Caco-2 (cell line): ENCODE measurements around the gene PHF11. TPM values are rescaled to one million over a fixed set of nuclear protein-coding genes. Genes with fewer than 3 reads are reported as not detected.
"Not testable (repeated sequence)": the region's sequence is repeated elsewhere in the genome, so short reads cannot be mapped to it uniquely, and the experiment has no call there.

ENCODE experiments used
- BruUV-seq: library from RNA; stranded (reverse); fragments of 400-500 nt; replicated peaks from 2 replicates; lab custom pipeline; 2021; lab: Mats Ljungman, UMichigan
- CTCF ChIA-PET: fragments of 300-600 bp; sonication (Branson Sonifier 250); formaldehyde crosslinking; loops from one replicate; lab custom pipeline; 2022; ENCODE audit warnings: antibody characterized with exemption; lab: Charles Lee
- POLR2A ChIA-PET: fragments of 300-600 bp; sonication (Branson Sonifier 250); formaldehyde crosslinking; loops from one replicate; lab custom pipeline; 2022; ENCODE audit warnings: antibody characterized with exemption; lab: Charles Lee
- DNase-seq, 2 experiments: peaks; one replicate each; pipeline versions ENCODE4 v3.0.0 to v3.0.0-alpha.2; 2020 to 2022
- H3K27me3 ChIP-seq: replicated peaks from 2 replicates; pipeline ENCODE4 v1.6.0; 2011; ENCODE audit warnings: low read length; ENCODE audit not compliant: control insufficient read depth, insufficient read depth
- H3K36me3 ChIP-seq: 2 replicates; pipeline ENCODE4 v1.5.1; 2011; ENCODE audit warnings: low read length; ENCODE audit not compliant: control insufficient read depth, insufficient read depth
- H3K4me1 ChIP-seq: fragments of 250-450 bp; sonication (Bioruptor Pico); 2 replicates; pipeline ENCODE4 v1.5.1; 2020; ENCODE audit warnings: mild to moderate bottlenecking
- H3K4me3 ChIP-seq: 2 replicates; pipeline ENCODE4 v1.5.1; 2011; ENCODE audit warnings: low read depth, mild to moderate bottlenecking, control low read depth, low read length
- H3K9me3 ChIP-seq: fragments of 250-450 bp; sonication (Bioruptor Pico); 2 replicates; pipeline ENCODE4 v1.5.1; 2020; ENCODE audit warnings: mild to moderate bottlenecking, moderate library complexity
- H3K27ac Mint-ChIP-seq: one replicate; pipeline ENCODE4 v1.8.0; 2022; ENCODE audit warnings: mixed read lengths; ENCODE audit not compliant: unreplicated experiment
- H3K27me3 Mint-ChIP-seq: one replicate; pipeline ENCODE4 v1.8.0; 2022; ENCODE audit warnings: mixed read lengths; ENCODE audit not compliant: insufficient read depth, unreplicated experiment
- H3K36me3 Mint-ChIP-seq: one replicate; pipeline ENCODE4 v1.8.0; 2022; ENCODE audit warnings: mild to moderate bottlenecking, mixed read lengths; ENCODE audit not compliant: insufficient read depth, unreplicated experiment
- H3K4me1 Mint-ChIP-seq: one replicate; pipeline ENCODE4 v1.8.0; 2022; ENCODE audit warnings: low read depth, mixed read lengths; ENCODE audit not compliant: unreplicated experiment
- H3K4me3 Mint-ChIP-seq: one replicate; pipeline ENCODE4 v1.8.0; 2022; ENCODE audit warnings: mild to moderate bottlenecking, moderate library complexity, mixed read lengths; ENCODE audit not compliant: unreplicated experiment
- H3K9me3 Mint-ChIP-seq: one replicate; pipeline ENCODE4 v1.8.0; 2022; ENCODE audit warnings: mixed read lengths; ENCODE audit not compliant: unreplicated experiment
- intact Hi-C: fragments of 100-400 bp; cut with micrococcal nuclease; formaldehyde crosslinking; loops from one replicate; pipeline ENCODE4 v1.10.0; 2022; ENCODE audit not compliant: unreplicated experiment
- total RNA-seq: library from RNA; stranded (reverse); gene quantifications from 2 replicates; pipeline ENCODE4 v1.2.3, GENCODE V29; 2022
- TF ChIP-seq, protein P1 (sequence below), 2 experiments: fragments of 200-600 bp in 1 of 2; IDR thresholded peaks; 1 replicate in 1 of 2; 2 replicates in 1 of 2; pipeline versions ENCODE4 v1.5.1 to v1.8.0; 2011 to 2022; ENCODE audit warnings: antibody characterized with exemption in 1 of 2, control low read depth in 1 of 2, inconsistent platforms in 1 of 2, low read depth in 1 of 2, low read length in 1 of 2, mild to moderate bottlenecking in 1 of 2, moderate library complexity in 1 of 2; ENCODE audit not compliant: insufficient read depth in 1 of 2, severe bottlenecking in 1 of 2, unreplicated experiment in 1 of 2

The PHF11 gene
- total RNA-seq, 1 experiment from 2014 or later: 1.8 TPM

DNA sequence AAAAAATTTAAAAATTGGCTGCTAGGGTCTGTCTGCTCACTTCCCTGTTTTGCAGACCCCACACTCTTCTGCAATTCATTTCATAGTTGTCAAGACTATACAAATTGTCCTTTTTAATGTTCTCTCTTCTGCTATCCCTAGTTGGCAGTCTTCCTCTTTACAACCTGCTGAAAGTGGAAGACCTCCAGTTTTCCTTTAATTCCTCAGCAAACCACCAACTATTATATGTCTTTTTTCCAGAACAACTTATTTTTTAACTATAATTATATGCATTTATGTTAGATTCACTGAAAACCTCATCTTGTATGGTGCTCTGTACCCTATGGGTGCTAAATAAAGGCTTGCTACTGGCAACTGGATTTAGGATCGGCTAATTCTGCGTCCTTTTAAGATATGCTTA lies 1.1 kb upstream of the PHF11 start:
- POLR2A ChIA-PET: interaction anchor here (0.7 kb wide), 1 partner anchor 17 kb away, joined by 3 read pairs; no protein-coding TSS in a partner anchor
- BruUV-seq: no TSS peak
- intact Hi-C loops: no loop called here

DNA sequence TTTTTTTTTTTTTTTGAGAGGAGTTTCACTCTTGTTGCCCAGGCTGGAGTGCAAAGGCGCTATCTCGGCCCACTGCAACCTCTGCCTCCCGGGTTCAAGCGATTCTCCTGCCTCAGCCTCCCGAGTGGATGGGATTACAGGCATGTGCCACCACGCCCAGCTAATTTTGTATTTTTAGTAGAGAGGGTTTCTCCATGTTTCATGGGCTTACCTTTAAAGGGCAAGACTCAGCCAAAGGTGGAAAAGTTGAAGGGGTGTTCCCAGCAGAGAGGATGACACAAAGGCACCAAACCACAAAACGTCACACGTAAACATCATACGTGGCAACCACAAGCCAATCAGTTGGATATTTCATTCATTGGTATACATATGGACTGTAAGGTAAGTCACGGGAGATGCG lies 1.1 kb downstream of the PHF11 start:
- H3K27ac Mint-ChIP-seq, CTCF ChIA-PET, BruUV-seq: not testable (repeated sequence)

More for the DNA sequence above, 1.1 kb upstream of the PHF11 start:
- H3K36me3 Mint-ChIP-seq: no peaks in the 10 kb centered on the region
- TF ChIP-seq, protein P1, sequence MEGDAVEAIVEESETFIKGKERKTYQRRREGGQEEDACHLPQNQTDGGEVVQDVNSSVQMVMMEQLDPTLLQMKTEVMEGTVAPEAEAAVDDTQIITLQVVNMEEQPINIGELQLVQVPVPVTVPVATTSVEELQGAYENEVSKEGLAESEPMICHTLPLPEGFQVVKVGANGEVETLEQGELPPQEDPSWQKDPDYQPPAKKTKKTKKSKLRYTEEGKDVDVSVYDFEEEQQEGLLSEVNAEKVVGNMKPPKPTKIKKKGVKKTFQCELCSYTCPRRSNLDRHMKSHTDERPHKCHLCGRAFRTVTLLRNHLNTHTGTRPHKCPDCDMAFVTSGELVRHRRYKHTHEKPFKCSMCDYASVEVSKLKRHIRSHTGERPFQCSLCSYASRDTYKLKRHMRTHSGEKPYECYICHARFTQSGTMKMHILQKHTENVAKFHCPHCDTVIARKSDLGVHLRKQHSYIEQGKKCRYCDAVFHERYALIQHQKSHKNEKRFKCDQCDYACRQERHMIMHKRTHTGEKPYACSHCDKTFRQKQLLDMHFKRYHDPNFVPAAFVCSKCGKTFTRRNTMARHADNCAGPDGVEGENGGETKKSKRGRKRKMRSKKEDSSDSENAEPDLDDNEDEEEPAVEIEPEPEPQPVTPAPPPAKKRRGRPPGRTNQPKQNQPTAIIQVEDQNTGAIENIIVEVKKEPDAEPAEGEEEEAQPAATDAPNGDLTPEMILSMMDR (IDR thresholded peaks at IDR 0.05; ENCODE audit: insufficient read depth in 1 of 2, low read depth in 1 of 2, low read length in 1 of 2, severe bottlenecking in 1 of 2, unreplicated experiment in 1 of 2): no peak
- Histone ChIP-seq H3K9me3 (no peaks in the 10 kb centered on the region), H3K4me1 (no peaks in the 10 kb centered on the region), H3K27me3 (no peaks in the 10 kb centered on the region), H3K36me3 (no peaks in the 10 kb centered on the region), H3K4me3 (no peak overlapping the region)
- H3K4me1 Mint-ChIP-seq: no peaks in the 10 kb centered on the region
- CTCF ChIA-PET: no interaction called here
- peak overlapping the region; percentile 51 for H3K4me3 Mint-ChIP-seq
- no peaks in the 10 kb centered on the region for H3K27me3 Mint-ChIP-seq
- H3K9me3 Mint-ChIP-seq: no peaks in the 10 kb centered on the region
- DNase-seq: no peak
- H3K27ac Mint-ChIP-seq: no peak overlapping the region

DNA sequence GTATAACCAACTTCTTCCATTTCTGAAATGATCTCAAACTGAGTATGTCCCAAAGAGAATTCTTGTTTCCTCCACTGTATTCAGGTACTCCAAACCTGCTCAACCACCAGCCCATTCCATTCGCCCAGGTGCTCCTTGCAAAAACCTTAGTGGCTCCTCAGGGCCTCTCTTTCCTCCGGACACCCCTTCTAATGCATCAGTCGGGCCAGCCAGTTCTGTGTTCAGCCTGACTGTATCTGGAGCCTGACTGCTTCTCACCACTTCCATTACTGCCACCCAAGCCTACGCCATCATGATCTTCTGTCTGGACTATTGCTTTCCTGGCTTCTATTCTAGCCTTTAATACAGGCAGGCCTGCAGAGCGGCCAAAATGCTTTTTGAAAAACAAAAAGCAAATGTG lies 1.5 kb downstream of the PHF11 start:
- no peaks in the 10 kb centered on the region for H3K27me3 ChIP-seq
- no peaks in the 10 kb centered on the region for H3K9me3 ChIP-seq
- no peak overlapping the region for H3K4me3 ChIP-seq
- Mint-ChIP-seq H3K4me1 (no peaks in the 10 kb centered on the region), H3K9me3 (no peaks in the 10 kb centered on the region), H3K27me3 (no peaks in the 10 kb centered on the region), H3K36me3 (no peaks in the 10 kb centered on the region), H3K4me3 (no peak overlapping the region), H3K27ac (no peak overlapping the region)
- no peaks in the 10 kb centered on the region for H3K36me3 ChIP-seq
- BruUV-seq: TSS peak; percentile 18
- no peak for DNase-seq
- ChIA-PET CTCF (no interaction called here), POLR2A (no interaction called here)
- TF ChIP-seq, protein P1 (IDR thresholded peaks at IDR 0.05; ENCODE audit: insufficient read depth in 1 of 2, low read depth in 1 of 2, low read length in 1 of 2, severe bottlenecking in 1 of 2, unreplicated experiment in 1 of 2): no peak
- intact Hi-C loops: no loop called here
- H3K4me1 ChIP-seq: no peaks in the 10 kb centered on the region

More for the DNA sequence above, 1.1 kb downstream of the PHF11 start:
- H3K4me3 ChIP-seq, H3K4me1 ChIP-seq, POLR2A ChIA-PET, H3K9me3 Mint-ChIP-seq, H3K4me1 Mint-ChIP-seq, H3K9me3 ChIP-seq, H3K36me3 Mint-ChIP-seq, H3K4me3 Mint-ChIP-seq, H3K27me3 Mint-ChIP-seq, intact Hi-C loops, H3K27me3 ChIP-seq, H3K36me3 ChIP-seq, DNase-seq: not testable (repeated sequence)

DNA sequence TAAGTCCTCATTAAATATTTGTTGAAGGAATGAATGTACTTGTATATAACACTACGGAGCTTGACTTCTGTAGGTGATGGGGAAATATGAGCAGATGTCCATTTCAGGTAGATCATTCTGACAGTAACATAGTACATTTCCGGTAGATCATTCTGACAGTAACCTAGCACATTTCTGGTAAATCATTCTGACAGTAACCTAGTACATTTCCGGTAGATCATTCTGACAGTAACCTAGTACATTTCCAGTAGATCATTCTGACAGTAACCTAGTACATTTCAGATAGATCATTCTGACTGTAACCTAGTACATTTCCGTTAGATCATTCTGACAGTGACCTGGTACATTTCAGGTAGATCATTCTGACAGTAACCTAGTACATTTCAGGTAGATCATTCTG lies 2.5 kb downstream of the PHF11 start:
- Mint-ChIP-seq H3K9me3 (no peaks in the 10 kb centered on the region), H3K4me3 (no peak overlapping the region), H3K4me1 (no peaks in the 10 kb centered on the region), H3K36me3 (no peaks in the 10 kb centered on the region), H3K27ac (no peak overlapping the region), H3K27me3 (no peaks in the 10 kb centered on the region)
- H3K9me3 ChIP-seq: no peaks in the 10 kb centered on the region
- no peaks in the 10 kb centered on the region for H3K36me3 ChIP-seq
- BruUV-seq: no TSS peak
- H3K4me3 ChIP-seq: no peak overlapping the region
- TF ChIP-seq, protein P1 (IDR thresholded peaks at IDR 0.05; ENCODE audit: insufficient read depth in 1 of 2, low read depth in 1 of 2, low read length in 1 of 2, severe bottlenecking in 1 of 2, unreplicated experiment in 1 of 2): no peak
- no peaks in the 10 kb centered on the region for H3K4me1 ChIP-seq
- H3K27me3 ChIP-seq: no peaks in the 10 kb centered on the region; the same call in 1 of the 2 replicates
- ChIA-PET POLR2A (no interaction called here), CTCF (no interaction called here)
- intact Hi-C loops: no loop called here
- DNase-seq: no peak
